ENCODE results near the gene ZNRF3. TPM values are rescaled to one million over a fixed set of nuclear protein-coding genes. Genes with fewer than 3 reads are reported as not detected.

ZNRF3 gene
- total RNA-seq, 4 donors from 2014 or later: 12.9 to 29.7 (median 21.9) TPM

- Histone ChIP-seq H3K4me3 (no peak overlapping the region), H3K27me3 (no peaks in the 10 kb centered on the region), H3K4me1 (no peaks in the 10 kb centered on the region), H3K27ac (replicated peaks in 1 of 4) (no peak overlapping the region), H3K9me3 (no peaks in the 10 kb centered on the region), H3K36me3 (peaks cover 0 to 14% (median 7%) of the 10 kb centered on the region in 4 donors)
- TF ChIP-seq CTCF (IDR thresholded peaks at IDR 0.05): no peak
- intact Hi-C loops (cut with DNase I): no loop called here
- DNase-seq (ENCODE audit: extremely low spot score): no peak
- WGBS: 82% methylated on average over 1 of the region's 1 CpG
Measured at GRCh38 chr22:29103121-29103520, 219.7 kb downstream of the ZNRF3 start.

GRCh38 chr22:29105468-29105867 is 222.1 kb downstream of the ZNRF3 start:
- no peaks in the 10 kb centered on the region for H3K4me1 ChIP-seq
- H3K27ac ChIP-seq (replicated peaks in 1 of 4): no peak overlapping the region
- intact Hi-C loops (cut with DNase I): no loop called here
- H3K27me3 ChIP-seq: no peaks in the 10 kb centered on the region
- WGBS: 61% methylated on average over 2 of the region's 2 CpGs
- no peaks in the 10 kb centered on the region for H3K9me3 ChIP-seq
- H3K36me3 ChIP-seq: no peaks in the 10 kb centered on the region
- no peak for TF ChIP-seq CTCF (IDR thresholded peaks at IDR 0.05)
- no peak for TF ChIP-seq POLR2A (IDR thresholded peaks at IDR 0.05; ENCODE audit: low read depth)
- no peak for TF ChIP-seq POLR2AphosphoS5 (IDR thresholded peaks at IDR 0.05)
- no peak for TF ChIP-seq EP300 (IDR thresholded peaks at IDR 0.05)
- H3K4me3 ChIP-seq: no peak overlapping the region
- DNase-seq (ENCODE audit: extremely low spot score): no peak

GRCh38 chr22:29106839-29107238 is 223.5 kb downstream of the ZNRF3 start:
- H3K4me1 ChIP-seq: no peaks in the 10 kb centered on the region
- no peak overlapping the region for H3K27ac ChIP-seq (replicated peaks in 1 of 4)
- TF ChIP-seq POLR2A (IDR thresholded peaks at IDR 0.05; ENCODE audit: low read depth) (no peak), CTCF (IDR thresholded peaks at IDR 0.05) (no peak)
- H3K36me3 ChIP-seq: no peaks in the 10 kb centered on the region
- H3K4me3 ChIP-seq: no peak overlapping the region
- H3K27me3 ChIP-seq: no peaks in the 10 kb centered on the region
- no peak for DNase-seq (ENCODE audit: extremely low spot score)
- intact Hi-C loops (cut with DNase I): no loop called here
- 71% methylated on average over 4 of the region's 4 CpGs for WGBS
- H3K9me3 ChIP-seq: no peaks in the 10 kb centered on the region

Small RNA genes lying within 50 kb of the gene (small RNA-seq; reads per million reads assigned to genes)
- gene Z93930.1: 0 reads per million in 3 donors

Other genes with a start within 250 kb of the ZNRF3 start
- gene TTC28, start 203.7 kb upstream of the ZNRF3 start, total RNA-seq: 10 to 100 TPM; 35.6 to 42.6 (median 36.9) TPM
- gene CHEK2, start 141.8 kb upstream of the ZNRF3 start, total RNA-seq: 1 to 10 TPM; 2.9 to 5.1 (median 4.8) TPM
- gene HSCB, start 141.5 kb upstream of the ZNRF3 start, total RNA-seq: 10 to 100 TPM; 13.7 to 30.0 (median 15.7) TPM
- gene CCDC117, start 110.9 kb upstream of the ZNRF3 start, total RNA-seq: 10 to 100 TPM; 19.9 to 27.4 (median 20.1) TPM
- gene XBP1, start 83.0 kb upstream of the ZNRF3 start, total RNA-seq: 100 to 1,000 TPM in 1 of 4 donors, 10 to 100 TPM in 3; 59.8 to 176 (median 70.2) TPM
- gene C22orf31, start 178.3 kb downstream of the ZNRF3 start, total RNA-seq: not detected
- 10 to 100 TPM in 3 of 4 donors, 1 to 10 TPM in 1; 8.7 to 14.6 (median 12.4) TPM for gene KREMEN1, start 189.5 kb downstream of the ZNRF3 start, total RNA-seq